GM21526 (cell line): ENCODE data around the gene NUTM2B.
"Not testable (repeated sequence)": the region's sequence is repeated elsewhere in the genome, so short reads cannot be mapped to it uniquely, and the experiment has no call there.

Source experiments
- ATAC-seq: cut with Tn5 transposase; IDR thresholded peaks from one replicate; pipeline ENCODE4 v1.9.1; 2021; ENCODE audit warnings: moderate library complexity; ENCODE audit not compliant: unreplicated experiment, low FRiP score

Gene NUTM2B

DNA sequence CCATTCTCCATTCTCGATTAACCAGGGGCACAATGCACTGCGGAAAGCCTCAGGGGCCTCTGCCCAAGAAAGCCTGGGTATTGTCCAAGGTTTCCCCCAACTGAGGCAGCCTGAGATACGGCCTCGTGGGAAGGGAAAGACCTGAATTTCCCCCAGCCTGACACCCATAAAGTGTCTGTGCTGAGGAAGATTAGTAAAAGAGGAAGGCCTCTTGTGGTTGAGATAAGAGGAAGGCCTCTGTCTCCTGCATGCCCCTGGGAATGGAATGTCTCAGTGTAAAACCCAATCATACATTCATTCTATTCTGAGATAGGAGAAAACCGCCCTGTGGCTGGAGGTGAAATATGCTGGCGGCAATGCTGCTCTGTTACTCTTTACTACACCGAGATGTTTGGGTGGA lies 41.8 kb downstream of the NUTM2B start:
- ATAC-seq, result not testable (repeated sequence)

DNA sequence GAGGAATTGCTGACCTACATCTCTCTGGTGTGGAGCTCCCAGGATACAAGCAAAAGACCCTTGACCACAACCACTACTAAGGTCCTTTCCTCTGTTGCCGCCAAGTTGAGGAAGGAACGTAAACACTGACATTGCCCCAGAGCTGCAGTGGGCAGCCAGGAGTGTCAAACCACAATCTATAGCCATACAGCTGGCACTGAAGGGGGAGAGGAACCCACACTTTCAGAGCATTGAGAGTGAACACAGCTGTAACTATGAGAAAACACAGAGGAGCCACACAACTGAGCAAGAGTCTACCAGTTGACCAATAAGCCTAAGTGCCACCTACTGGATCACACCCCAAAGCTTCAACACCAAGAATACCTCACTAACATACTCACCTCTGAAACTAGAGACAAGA lies 45.5 kb downstream of the NUTM2B start:
- not testable (repeated sequence) for ATAC-seq

DNA sequence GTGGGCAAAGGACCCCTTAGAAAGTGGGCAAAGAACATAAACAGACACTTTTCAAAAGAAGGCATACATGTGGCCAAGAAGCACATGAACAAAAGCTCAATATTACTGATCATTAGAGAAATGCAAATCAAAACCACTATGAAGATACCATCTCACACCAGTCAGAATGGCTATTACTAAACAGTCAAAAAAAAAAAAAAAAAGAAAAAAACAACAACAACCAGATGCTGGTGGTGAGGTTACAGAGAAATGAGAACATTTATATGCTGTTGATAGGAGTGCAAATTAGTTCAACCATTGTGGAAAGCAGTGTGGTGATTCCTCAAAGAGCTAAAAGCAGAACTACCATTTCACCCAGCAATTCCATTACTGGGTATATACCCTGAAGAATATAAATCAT lies 50.6 kb downstream of the NUTM2B start:
- ATAC-seq, result not testable (repeated sequence)

DNA sequence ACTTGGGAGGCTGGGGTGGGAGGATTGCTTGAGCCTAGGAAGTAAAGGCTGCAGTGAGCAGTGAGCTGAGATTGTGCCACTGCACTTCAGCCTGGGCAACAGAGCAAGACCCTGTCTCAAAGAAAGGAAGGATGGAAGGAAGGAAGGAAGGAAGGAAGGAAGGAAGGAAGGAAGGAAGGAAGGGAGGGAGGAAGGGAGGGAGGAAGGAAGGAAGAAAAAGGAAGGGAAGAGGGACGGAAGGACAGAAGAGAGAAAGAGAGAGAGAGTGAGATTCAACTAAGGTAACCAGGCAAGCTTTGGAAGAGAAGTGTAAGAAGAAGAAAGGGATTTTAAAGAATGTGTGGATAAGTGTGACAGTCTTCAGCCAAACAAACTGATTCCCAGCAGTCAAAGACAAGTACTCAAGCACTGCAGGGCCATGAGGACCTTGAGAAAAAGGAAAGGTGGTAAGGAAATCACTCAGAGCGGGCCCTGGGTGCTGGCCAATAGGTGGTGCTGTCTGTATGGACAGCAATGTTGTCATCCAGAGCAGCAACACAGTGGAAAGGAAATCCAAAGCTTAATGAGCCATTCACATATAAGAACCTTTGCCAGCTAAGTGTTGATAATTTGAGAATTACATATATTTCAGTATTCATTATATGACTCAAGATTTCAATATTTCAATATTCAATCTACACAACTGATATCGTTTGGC lies 55.4 kb downstream of the NUTM2B start:
- not testable (repeated sequence) for ATAC-seq
